GM12892 (cell line): Measurements from ENCODE around the gene KIF3C.

ENCODE experiments used
- POLR2A ChIP-seq: IDR thresholded peaks from 2 replicates; pipeline ENCODE4 v1.6.1; 2011; ENCODE audit warnings: low read depth, low read length, control low read depth
- POLR2AphosphoS5 ChIP-seq: IDR thresholded peaks from 2 replicates; pipeline ENCODE4 v1.6.1; 2011; ENCODE audit warnings: low read depth, low read length, control low read depth
- TAF1 ChIP-seq: IDR thresholded peaks from 2 replicates; pipeline ENCODE4 v1.6.1; 2011; ENCODE audit warnings: low read depth, mild to moderate bottlenecking, control low read depth, low read length, borderline replicate concordance

DNA sequence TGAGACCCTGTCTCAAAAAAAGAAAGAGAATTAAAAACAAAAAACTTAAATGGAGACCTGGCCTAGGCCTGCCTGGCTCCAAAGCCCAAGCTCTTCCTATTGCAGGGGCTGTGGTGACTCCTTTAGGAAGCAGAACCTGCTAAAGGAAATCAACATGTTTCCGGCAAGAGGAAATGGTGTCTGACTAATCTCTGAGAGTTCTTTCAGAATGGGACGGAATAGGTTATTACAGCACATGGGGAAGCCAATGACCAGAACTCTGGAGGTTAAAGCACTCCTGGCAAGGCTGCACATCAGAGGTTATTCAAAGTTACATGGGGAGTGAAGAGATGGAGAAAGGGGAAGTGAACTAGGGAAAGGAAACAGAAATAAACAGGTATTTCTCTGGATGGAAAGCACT is 21.4 kb downstream of the KIF3C start:
- TF ChIP-seq POLR2A (no peak), POLR2AphosphoS5 (no peak), TAF1 (no peak)
